ENCODE data around the gene KCNMA1.

GRCh38 chr10:77279207-77279606, 358.4 kb downstream of the KCNMA1 start:
- TF ChIP-seq CTCF (IDR thresholded peaks at IDR 0.05) (no peak), POLR2AphosphoS5 (IDR thresholded peaks at IDR 0.05; ENCODE audit: insufficient read depth in 1 of 2, low read depth in 1 of 2) (no peak)

Measured in vagina (tissue), 2 donors.